AG04450 (cell line): ENCODE data around the gene SND1. TPM values are rescaled to one million over a fixed set of nuclear protein-coding genes. Genes with fewer than 3 reads are reported as not detected.

ENCODE experiments used
- CTCF ChIA-PET: fragments of 300-600, 350-600 bp; formaldehyde crosslinking; extraction: SDS; loops from one replicate; lab custom pipeline; 2022; ENCODE audit warnings: antibody characterized with exemption, inconsistent platforms; lab: Charles Lee
- POLR2A ChIA-PET: fragments of 350-600 bp; formaldehyde crosslinking; extraction: SDS; loops from one replicate; lab custom pipeline; 2021; ENCODE audit warnings: antibody characterized with exemption, inconsistent platforms; lab: Yijun Ruan, JAX
- DNase-seq: peaks from one replicate; pipeline ENCODE4 v3.0.0-alpha.2; 2011; ENCODE audit warnings: low read depth, low spot score
- H3K27ac ChIP-seq: one replicate; pipeline ENCODE4 v1.5.1; 2012; ENCODE audit warnings: low read depth, low read length, control low read depth
- H3K27me3 ChIP-seq: one replicate; pipeline ENCODE4 v1.6.0; 2012; ENCODE audit warnings: low read length; ENCODE audit not compliant: control insufficient read depth, insufficient read depth
- H3K4me3 ChIP-seq: 2 replicates; pipeline ENCODE4 v1.5.1; 2011; ENCODE audit warnings: mild to moderate bottlenecking, low read depth, low read length, control low read depth
- H3K9me3 ChIP-seq: 2 replicates; pipeline ENCODE4 v1.5.1; 2012; ENCODE audit warnings: low read length; ENCODE audit not compliant: control insufficient read depth, insufficient read depth
- polyA plus RNA-seq: library from polyadenylated mRNA; depleted of rRNA; stranded (reverse); fragments of >200 nt; gene quantifications from 2 replicates; pipeline ENCODE4 v1.2.3, GENCODE V29; 2011
- TF ChIP-seq, protein P1 (sequence below): IDR thresholded peaks from 2 replicates; pipeline ENCODE4 v1.5.1; 2011; ENCODE audit warnings: low read depth, low read length, control low read depth, inconsistent platforms

SND1 gene
- polyA plus RNA-seq, 1 experiment: 247 TPM

DNA sequence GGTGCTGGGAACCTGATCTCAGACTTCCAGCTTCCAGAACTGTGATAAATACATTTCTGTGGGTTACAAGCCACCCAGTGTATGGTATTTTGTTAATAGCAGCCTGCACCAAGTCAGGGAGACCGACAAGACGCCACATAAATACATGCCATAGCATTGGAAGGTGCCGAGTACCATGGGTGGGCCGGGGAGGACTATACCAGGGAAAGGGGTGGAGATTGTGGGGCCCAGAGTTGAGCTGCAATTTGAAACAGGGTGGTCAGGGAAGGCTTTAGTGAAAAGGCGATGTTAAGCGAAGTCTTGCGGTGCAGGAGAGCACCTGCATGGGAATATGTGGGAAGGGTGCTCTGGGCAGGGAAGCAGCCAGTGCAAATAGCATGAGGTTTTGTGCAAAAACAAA lies 468.1 kb downstream of the SND1 start:
- H3K27me3 ChIP-seq: peaks cover 55% of the 10 kb centered on the region
- ChIA-PET POLR2A (no interaction called here), CTCF (interaction anchor here (2.1 kb wide), 1 partner anchor 16 kb away, joined by 10 read pairs; no protein-coding TSS in a partner anchor)
- no peaks in the 10 kb centered on the region; the same call in 1 of the 2 replicates for H3K9me3 ChIP-seq
- TF ChIP-seq, protein P1, sequence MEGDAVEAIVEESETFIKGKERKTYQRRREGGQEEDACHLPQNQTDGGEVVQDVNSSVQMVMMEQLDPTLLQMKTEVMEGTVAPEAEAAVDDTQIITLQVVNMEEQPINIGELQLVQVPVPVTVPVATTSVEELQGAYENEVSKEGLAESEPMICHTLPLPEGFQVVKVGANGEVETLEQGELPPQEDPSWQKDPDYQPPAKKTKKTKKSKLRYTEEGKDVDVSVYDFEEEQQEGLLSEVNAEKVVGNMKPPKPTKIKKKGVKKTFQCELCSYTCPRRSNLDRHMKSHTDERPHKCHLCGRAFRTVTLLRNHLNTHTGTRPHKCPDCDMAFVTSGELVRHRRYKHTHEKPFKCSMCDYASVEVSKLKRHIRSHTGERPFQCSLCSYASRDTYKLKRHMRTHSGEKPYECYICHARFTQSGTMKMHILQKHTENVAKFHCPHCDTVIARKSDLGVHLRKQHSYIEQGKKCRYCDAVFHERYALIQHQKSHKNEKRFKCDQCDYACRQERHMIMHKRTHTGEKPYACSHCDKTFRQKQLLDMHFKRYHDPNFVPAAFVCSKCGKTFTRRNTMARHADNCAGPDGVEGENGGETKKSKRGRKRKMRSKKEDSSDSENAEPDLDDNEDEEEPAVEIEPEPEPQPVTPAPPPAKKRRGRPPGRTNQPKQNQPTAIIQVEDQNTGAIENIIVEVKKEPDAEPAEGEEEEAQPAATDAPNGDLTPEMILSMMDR: no peak
- H3K4me3 ChIP-seq: no peak overlapping the region
- no peak overlapping the region for H3K27ac ChIP-seq
- DNase-seq: no peak

DNA sequence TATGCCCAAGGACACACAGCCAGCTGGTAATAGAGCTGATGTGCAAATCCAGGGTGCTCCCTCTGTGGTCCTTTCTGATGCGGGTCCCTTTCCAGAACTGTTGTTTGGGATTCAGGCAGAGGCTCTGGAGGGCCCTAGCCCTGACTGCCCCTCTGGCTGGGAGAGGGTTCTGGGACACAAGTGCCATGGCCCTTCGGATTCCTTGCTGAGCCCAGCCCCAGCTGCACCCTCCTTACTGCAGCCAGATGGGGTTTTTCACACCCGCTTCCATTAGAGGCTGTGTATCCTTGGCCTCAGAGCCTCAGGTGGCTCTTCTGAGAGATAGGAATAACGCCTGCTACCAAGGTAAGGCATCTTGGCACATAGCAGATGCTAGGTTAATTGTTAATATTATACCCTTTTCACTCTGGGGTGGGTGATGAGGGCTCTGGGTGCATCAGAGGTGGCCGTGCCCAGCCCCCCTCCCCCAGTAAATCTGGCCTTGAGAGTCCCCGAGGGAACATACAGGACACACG lies 469.0 kb downstream of the SND1 start:
- ChIA-PET POLR2A (no interaction called here), CTCF (interaction anchor here (2.1 kb wide), 1 partner anchor 15 kb away, joined by 10 read pairs; no protein-coding TSS in a partner anchor)
- Histone ChIP-seq H3K27me3 (peaks cover 53% of the 10 kb centered on the region), H3K4me3 (no peak overlapping the region), H3K9me3 (no peaks in the 10 kb centered on the region; the same call in 1 of the 2 replicates), H3K27ac (no peak overlapping the region)
- TF ChIP-seq, protein P1: no peak
- no peak for DNase-seq

DNA sequence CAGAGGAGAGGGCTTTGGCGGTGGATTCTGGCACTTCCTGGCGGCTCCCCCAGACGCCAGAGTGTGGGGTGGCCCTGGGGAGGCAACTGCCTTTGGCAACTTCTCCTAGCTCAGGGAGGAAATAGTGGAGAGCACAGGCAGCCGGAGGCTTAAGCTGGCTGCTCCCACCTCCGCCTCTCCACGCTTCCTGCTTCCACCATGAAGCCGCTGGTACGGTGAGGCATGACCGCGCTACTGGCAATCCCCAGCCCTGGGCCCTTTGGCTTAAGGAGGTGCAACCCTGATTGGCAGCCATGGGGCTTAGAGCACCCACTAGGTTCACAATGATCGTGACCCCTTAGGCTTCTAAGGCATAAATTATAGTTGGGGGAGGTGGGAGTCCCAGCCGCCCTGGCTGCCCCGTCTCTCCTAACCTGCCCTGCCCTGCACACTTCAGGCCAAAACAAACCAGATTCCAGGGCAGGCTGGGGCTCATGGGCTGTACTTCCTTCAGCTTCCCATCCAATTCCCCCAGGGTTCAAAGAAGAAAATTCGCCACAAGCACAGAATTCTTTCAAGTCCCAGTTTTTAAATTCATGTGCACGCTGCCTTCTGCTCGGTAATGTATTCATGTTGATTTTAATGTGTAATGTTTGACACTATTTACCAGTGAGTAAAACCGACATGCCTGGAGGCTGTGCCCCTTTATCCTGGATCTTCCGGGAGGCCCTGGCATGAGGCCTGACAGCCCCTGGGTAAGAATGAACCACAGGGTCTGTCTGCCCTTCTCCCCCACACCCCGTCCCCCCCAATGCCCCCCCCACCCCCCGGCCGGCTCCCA lies 469.9 kb downstream of the SND1 start:
- no peak for DNase-seq
- Histone ChIP-seq H3K9me3 (no peaks in the 10 kb centered on the region), H3K4me3 (no peak overlapping the region), H3K27ac (no peak overlapping the region), H3K27me3 (peaks cover 55% of the 10 kb centered on the region)
- ChIA-PET CTCF (interaction anchor here (2.1 kb wide), 1 partner anchor 14 kb away, joined by 10 read pairs; no protein-coding TSS in a partner anchor), POLR2A (no interaction called here)
- TF ChIP-seq, protein P1: no peak

DNA sequence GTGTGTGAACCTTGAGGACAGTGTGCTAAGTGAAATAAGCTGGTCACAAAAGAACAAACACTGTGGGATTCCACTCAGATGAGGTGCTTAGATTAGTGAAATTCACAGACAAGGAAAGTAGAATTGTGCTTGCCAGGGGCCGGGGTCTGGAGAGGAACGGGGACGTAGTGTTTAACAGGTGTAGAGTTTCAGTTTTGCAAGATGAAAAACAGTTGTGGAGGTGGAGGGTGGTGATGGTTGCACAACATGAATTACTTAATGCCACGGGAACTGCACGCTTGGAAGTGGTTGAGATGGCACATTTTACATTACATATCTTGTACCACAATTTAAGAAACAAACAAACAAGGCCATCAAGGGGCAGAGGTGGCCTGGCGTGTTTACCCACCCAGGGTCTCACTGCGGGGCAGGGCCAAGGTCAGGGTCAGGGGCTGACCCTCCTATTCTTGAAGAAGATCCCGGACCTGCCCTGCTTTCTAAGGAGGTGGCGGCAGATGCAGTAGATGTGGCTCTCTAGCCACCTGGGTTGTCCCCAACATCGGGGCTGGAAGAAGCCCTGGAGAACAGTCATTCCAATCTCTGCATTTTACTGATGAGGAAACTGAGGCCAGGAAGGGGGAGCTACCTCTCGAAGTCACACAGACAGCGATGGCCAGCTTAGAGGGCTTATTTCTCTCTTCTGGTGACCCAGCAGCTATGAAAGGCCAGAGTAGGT lies 470.7 kb downstream of the SND1 start:
- H3K27ac ChIP-seq: no peak overlapping the region
- no peak for DNase-seq
- ChIA-PET CTCF (interaction anchor here (1.6 kb wide), 1 partner anchor 86 kb away, joined by 5 read pairs; no protein-coding TSS in a partner anchor), POLR2A (no interaction called here)
- TF ChIP-seq, protein P1: no peak
- H3K27me3 ChIP-seq: peaks cover 54% of the 10 kb centered on the region
- H3K4me3 ChIP-seq: no peak overlapping the region
- no peaks in the 10 kb centered on the region for H3K9me3 ChIP-seq
